Gastrocnemius medialis (tissue), 4 donors: Measurements from ENCODE around the gene DMPK.

Experiments used
- CTCF ChIP-seq, 5 experiments: fragments of 450-650 bp in 3 of 5; fragments of 200-600 bp in 2 of 5; sonication (generic) in 2 of 5; IDR thresholded peaks in 4 of 5; conservative IDR thresholded peaks in 1 of 5; 1 replicate in 4 of 5; 2 replicates in 1 of 5; pipeline ENCODE4 v1.5.1; 2016 to 2019; ENCODE audit warnings: antibody characterized with exemption in 5 of 5, mild to moderate bottlenecking in 3 of 5, moderate library complexity in 3 of 5
- POLR2A ChIP-seq, 2 donors: fragments of 450-650 bp; IDR thresholded peaks; one replicate each; pipeline ENCODE4 v1.6.1; 2017; ENCODE audit warnings: antibody characterized with exemption in 2 of 2, mild to moderate bottlenecking in 2 of 2, moderate library complexity in 2 of 2

- TF ChIP-seq CTCF (IDR thresholded peaks at IDR 0.05 in 4 of 5, conservative IDR thresholded peaks at IDR 0.05 in 1 of 5): no peak
- TF ChIP-seq POLR2A (IDR thresholded peaks at IDR 0.05): no peak
Measured at GRCh38 chr19:45763691-45764294, 18.5 kb downstream of the DMPK start.
